ENCODE data around the gene NFATC2.
"Not testable (repeated sequence)": the region's sequence is repeated elsewhere in the genome, so short reads cannot be mapped to it uniquely, and the experiment has no call there.

The NFATC2 gene

DNA sequence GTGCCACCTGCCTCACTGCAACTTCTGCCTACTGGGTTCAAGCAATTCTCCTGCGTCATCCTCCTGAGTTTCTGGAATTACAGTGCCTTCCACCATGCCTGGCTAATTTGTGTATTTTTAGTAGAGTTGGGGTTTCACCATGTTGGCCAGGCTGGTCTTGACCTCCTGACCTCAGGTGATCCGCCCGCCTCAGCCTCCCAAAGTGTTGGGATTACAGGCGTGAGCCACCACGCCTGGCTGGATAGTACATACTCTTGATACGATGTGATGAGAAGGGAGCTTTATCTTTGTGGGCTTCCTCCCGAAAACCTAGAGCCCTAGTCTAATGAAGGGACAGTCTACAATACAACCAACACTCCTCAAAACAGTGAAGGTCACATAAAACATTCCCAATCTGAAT is 2.4 kb downstream of the NFATC2 start:
- ATAC-seq, DNase-seq: not testable (repeated sequence)

DNA sequence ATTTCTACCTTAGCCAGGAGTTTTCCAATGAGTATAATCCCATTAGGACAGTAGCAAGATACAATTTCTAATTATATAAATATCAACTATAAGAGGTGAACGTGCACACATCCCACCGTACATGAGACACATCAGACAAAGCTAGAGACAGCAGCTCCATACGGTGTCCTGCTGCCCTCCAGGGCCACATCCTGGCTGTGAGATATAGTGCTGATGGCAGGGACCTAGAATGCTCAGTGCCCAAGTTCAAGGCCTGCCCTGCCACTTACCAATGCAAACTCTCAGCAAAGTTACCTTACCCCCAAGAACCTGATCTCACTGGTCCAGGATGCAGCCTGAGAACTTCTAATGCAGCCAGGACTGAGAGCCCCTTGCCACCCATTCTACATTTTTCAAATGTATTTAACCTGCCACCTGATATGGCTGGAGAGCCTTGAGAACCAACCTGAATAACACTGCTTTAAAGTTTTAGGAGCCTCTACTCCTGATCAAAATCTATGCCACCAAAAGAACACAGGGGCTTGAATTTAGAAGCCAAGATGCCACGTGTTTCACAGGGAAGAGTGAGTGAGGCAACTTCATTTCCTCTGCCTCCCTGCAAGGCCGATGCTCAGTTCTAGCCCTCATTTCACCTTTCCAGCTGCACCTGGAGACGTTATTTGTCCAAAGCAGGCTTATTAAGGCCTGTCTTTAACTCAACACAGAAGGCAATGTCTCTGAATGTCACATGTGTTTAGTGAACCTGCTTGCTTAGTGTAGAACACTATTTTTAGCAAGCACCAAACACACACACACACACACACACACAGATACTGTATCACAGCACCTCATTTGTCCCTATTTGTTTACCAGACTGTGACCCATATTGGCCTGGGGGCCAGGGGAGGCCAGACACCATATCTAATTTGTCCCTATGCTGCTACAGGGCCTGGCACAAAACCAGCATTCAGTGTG is 6.1 kb downstream of the NFATC2 start:
- ATAC-seq, result no peak
- no peak for DNase-seq

DNA sequence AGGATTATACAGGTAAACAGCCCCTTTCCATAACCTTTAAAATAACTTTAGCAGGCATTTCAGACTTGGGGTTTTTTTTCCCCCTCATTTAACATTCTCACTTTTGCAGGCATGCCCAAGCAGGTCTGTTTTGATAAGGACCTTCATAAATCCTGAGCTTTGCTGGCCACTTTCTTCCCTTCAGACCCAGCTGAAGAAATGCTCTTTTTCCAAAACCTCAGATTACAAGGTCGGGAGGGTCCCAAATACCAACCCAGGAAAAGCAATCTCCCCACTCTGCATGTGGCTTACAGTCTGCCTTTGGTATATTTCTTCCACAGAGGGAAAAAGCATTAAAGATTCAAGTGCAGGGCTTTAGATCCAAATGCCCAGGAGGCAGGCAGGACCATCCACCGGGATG is 6.8 kb downstream of the NFATC2 start:
- ATAC-seq (no peak), DNase-seq (no peak)

DNA sequence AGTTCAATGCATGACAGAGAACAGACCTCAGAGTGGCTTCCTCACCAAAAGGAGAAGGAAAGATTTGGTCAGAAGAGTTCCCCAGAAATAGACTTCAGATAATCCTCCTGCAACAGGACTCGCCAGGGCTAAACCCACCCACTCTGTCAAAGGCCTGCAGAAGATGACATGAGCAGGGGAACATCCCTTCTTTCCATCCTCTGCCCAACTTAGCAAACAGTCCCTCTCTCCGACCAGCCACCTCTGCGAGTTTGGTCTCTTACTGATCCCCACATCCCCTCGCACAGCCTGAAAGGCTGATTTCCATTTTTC is 7.5 kb downstream of the NFATC2 start:
- ATAC-seq (peak; percentile 48), DNase-seq (peak; percentile 55)

DNA sequence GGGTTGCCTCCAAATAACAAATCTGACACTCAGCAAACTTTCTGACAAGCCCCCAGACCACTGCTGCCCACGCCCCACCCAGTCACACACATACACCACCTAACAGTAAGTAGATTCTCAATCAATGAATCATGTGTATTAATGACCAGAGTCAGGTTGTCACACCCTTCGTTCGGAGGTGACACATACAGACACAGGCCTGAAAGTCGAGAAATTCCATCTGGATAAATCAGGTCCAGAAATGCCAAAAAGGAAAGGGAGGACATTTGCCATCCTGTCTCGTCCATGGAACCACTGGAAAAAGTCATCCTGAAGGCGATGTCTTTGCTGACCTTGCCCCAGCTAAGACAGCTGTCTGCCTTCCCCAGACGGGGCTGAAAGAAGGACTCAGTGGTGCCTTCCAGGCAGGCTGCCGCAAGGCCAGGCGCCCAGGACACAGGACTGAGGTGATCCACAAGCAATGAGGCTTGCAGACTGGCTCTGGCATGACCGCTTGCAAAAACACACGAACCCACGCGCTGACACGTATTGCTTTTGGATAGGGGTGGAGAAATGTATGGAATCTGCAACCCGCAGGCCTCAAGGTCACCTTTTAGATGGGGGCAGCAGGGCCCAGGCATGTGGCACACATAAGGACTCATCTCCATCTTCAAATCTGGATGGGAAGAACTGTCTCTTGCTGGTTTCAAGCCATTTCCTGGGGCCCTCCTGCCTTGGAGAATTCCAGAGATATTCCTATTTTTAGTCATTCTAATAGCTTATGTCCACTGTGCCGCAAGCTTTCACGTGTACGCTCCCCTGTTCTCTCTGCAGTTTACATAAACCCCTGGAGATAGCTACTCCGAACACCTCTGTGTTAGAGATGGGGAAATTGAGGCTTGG is 9.0 kb downstream of the NFATC2 start:
- DNase-seq (no peak), ATAC-seq (no peak)

- DNase-seq (no peak), ATAC-seq (no peak)
These were observed 9.8 kb downstream of the NFATC2 start for GRCh38 chr20:51532577-51533191.

DNA sequence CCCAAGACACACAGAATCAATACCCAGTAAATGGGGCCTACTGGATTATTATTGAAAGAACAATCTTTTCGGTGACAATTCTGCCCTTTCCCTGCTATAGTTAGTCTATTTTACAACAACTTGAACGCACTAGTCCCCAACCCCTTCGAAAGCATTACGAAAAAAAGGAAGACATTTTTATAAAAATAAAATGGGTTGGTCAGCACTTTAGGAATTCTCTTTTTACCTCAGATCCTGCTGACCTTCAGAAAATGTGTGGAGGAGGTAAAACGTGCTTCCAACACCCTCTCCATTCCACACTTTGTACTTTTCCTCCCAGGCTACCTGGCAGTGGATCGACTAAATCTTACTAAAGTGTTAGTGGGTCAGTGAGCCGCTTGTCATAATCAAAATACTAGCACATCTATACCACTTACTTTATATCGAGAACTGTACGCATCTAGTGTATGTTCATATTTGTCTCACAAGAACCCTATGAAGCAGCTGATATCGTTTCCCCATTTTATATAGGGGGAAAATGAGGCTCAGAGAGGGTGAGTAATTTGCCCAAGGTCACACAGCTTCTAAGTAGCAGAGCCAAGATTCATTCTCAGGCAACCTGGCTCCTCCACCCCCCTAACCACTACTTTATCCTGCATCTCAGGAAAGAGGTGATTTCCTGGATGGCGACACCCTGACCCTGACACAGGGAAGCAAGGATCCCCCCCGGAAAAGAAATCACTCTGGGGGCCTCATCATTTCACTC is 10.6 kb downstream of the NFATC2 start:
- no peak for ATAC-seq
- DNase-seq, result no peak

DNA sequence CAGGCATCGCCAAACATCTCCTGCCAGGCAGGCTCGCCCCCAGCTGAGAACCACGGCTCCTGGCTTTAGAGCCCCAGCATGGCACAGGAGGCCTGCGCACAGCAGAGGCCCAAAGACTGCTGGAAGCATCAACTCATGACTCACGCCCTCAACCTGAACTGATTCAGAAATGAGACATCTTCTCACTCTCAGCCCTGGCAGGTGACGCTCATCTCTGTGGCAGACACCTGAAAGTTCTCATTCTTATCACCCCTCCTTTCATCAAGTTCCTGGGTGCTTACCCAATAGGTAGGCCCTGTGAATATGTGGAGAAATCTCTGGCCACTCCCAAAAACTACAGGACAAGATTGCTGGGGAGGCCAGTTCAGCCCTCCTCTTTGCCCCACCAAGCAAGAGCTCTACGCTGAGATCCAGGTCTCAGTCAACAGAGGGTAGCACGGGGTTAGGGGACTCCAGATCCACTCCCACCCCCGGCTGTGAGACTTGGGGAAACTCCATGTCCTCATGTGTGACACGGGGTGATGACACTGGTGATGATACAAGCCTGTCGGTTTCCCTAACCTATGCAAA is 11.3 kb downstream of the NFATC2 start:
- ATAC-seq (peak; percentile 85), DNase-seq (peak; percentile 80)

- ATAC-seq (peak; percentile 14), DNase-seq (peak; percentile 86)
These were observed 12.8 kb downstream of the NFATC2 start for GRCh38 chr20:51529758-51530157.

- ATAC-seq, result no peak
These were observed 13.3 kb downstream of the NFATC2 start for GRCh38 chr20:51529081-51529681.

DNA sequence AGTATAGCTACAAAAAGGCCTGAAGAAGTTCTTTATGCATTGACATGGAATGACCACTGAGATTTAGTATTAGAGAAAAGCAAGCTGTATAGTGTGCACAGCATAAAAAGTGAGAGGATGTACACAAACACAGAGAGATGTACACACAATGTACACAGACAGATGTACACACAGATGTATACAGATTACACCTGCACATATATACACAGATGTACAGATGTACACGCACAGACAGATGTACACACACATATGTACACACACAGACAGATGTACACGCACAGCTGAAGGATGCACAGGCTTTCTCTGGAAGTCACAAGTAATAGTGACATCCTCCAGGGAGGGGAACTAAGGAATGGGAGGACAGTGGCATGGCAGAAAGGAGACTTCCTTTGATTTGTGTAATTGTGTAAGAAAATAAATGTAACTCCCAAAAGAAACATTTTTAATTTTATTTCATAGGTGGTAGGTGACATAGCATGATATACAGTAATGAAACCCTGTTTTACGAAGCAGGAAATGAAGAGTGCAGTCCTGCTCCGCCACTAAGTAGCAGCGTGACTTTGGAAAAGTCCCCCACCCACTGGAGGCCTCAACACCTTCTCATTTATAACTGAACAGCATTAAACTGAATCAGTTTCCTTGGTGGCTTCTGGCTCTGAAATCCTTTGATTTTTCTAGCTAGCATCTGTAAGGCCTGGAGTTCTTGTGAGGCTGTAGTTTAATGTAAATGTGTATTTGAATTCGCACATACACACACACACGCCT is 14.1 kb downstream of the NFATC2 start:
- ATAC-seq, result peak; percentile 19
- DNase-seq, result peak; percentile 64

More at GRCh38 chr20:51529081-51529681, 13.3 kb downstream of the NFATC2 start:
- peak; percentile 61 for DNase-seq

DNA sequence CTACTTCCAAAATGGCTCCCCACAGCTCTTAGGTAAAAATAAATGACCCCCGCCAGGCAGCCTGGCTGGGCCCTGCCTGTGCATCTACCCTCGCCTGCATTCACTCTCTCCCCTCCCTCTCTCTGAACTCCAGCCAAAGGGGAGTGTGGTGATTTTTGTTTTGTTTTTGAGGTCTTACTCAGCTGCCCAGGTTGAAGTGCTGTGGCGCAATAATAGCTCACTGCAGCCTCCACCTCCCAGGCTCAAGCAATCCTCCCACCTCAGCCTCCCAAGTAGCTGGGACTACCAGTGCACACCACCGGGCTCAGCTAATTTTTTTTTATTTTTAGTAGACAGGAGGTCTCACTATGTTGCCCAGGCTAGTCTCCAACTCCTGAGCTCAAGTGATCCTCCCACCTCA is 15.8 kb downstream of the NFATC2 start:
- DNase-seq, result no peak
- ATAC-seq, result no peak

GRCh38 chr20:51526106-51526470 is 16.4 kb downstream of the NFATC2 start:
- ATAC-seq, result no peak
- no peak for DNase-seq

- DNase-seq, result peak; percentile 66
These were observed 17.0 kb downstream of the NFATC2 start for GRCh38 chr20:51525241-51526105.

GRCh38 chr20:51523276-51524013 is 19.1 kb downstream of the NFATC2 start:
- no peak for DNase-seq
- ATAC-seq, result no peak

More at GRCh38 chr20:51525241-51526105, 17.0 kb downstream of the NFATC2 start:
- peak; percentile 38 for ATAC-seq

DNA sequence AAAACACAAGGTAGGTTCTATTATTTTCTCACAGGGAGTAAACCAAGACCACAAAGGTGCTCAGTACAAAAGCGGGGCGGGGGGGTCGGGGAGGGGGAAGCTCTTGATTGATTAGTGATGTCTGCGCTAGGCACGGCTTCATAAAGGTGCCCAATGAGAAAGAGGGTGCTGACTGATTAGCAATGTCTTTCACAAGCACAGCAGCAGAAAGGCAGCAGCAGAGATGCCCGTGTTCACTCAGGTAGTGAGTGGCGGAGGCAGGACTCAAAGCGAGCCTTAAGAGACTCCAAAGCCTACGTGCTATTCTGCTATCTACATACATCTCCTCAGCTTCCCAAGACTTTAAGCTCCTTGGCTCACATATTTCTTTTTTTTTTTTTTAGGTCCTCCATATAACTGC is 20.3 kb downstream of the NFATC2 start:
- ATAC-seq, result no peak
- DNase-seq, result no peak

DNA sequence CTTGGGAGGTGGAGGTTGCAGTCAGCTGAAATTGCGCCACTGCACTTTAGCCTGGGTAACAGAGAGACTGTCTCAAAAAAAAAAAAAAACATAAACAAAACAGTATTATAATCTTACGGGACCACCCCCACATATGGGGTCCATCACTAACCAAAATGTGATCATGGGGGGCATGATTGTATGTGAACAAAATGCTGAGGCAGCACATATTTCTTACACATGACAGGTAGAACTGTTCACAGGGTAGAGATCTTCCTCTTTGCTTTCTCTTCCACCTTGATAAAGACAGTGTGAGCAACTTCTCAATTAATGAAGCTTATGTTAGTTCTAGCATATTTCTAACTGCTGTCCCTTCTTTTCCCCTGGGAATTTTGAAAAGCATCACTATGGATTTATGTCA is 24.7 kb downstream of the NFATC2 start:
- ATAC-seq, result no peak

DNA sequence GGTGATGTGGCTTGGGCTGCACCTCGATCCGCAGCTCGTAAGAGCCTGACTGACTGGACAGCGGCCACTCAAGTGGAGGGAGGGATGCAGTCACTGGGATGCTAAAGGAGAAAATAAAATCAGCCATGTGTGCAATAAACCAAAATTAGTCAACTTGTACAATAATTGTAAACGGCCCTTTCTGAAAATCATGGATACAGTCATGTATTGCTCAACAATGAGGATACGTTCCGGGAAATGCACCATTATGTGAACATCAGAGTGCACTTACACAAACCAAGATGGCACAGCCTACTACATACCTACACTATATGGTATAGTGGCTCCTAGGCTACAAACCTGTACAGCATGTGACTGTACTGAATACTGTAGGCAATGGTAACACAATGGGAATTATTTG is 25.7 kb downstream of the NFATC2 start:
- no peak for ATAC-seq
- DNase-seq, result no peak

More for the DNA sequence above, 24.7 kb downstream of the NFATC2 start:
- DNase-seq, result no peak

DNA sequence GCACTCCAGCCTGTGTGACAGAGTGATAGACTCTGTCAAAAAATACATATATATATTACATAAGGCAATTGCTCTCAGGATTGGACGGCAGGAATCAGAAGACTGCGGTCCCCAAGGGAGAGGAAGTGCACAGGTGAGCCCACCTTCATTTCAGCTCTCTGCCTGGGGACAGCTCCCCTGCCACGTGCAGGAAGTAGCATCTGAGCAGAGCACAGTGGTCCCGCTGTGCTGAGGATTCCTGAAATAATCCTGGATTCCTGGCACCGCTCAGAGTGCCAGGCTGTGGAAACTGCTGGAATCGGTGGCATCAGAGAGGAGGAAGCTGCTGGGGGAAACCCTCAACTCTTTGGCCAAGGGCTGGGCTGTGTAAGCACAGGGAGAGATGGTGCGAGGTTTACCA is 27.7 kb downstream of the NFATC2 start:
- ATAC-seq (no peak), DNase-seq (no peak)
